Tibial nerve (tissue), 3 donors: ENCODE results near the gene USP3.

Source experiments
- POLR2A ChIP-seq, 2 donors: fragments of 450-650 bp; IDR thresholded peaks; one replicate each; pipeline ENCODE4 v1.6.1; 2017; ENCODE audit warnings: antibody characterized with exemption in 2 of 2, mild to moderate bottlenecking in 2 of 2, moderate library complexity in 2 of 2
- TF ChIP-seq, protein P1 (sequence below), 5 experiments: fragments of 200-600 bp in 3 of 5; fragments of 450-650 bp in 2 of 5; sonication (generic) in 3 of 5; IDR thresholded peaks; one replicate each; pipeline ENCODE4 v1.5.1; 2016 to 2019; ENCODE audit warnings: antibody characterized with exemption in 5 of 5, mild to moderate bottlenecking in 3 of 5, moderate library complexity in 2 of 5

DNA sequence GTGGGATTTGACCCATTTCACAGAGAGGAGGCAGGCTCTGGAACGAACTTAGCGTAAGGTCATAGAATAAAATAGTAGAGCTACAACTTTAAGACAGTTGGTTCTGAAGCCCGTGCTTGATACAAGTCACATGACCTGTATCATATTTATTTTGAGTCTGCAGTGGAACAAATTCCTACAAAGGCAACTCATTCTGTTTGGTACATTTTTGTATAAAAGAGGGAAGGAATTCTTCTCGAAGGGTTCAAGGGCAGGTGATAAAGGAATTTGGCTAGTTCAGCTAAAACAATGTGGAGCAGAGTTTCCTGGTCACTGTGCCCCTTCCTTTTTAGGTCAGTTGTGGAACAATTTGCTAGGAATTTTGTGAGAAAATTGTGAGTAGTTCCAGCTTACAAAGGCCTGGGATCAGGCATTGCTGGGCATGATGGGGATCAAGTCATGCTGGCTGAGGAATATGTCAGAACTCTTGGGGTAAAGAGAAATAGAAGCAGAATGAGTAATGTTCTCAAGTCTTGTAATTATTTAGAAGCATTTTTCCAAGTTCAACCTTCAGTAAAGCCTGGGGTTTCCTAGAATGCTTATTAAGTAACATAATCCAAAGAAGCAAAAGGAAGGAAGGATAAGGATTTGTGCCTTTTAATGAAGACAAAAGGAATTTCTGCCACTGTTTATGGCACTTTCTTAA is 19.1 kb downstream of the USP3 start:
- TF ChIP-seq, protein P1, sequence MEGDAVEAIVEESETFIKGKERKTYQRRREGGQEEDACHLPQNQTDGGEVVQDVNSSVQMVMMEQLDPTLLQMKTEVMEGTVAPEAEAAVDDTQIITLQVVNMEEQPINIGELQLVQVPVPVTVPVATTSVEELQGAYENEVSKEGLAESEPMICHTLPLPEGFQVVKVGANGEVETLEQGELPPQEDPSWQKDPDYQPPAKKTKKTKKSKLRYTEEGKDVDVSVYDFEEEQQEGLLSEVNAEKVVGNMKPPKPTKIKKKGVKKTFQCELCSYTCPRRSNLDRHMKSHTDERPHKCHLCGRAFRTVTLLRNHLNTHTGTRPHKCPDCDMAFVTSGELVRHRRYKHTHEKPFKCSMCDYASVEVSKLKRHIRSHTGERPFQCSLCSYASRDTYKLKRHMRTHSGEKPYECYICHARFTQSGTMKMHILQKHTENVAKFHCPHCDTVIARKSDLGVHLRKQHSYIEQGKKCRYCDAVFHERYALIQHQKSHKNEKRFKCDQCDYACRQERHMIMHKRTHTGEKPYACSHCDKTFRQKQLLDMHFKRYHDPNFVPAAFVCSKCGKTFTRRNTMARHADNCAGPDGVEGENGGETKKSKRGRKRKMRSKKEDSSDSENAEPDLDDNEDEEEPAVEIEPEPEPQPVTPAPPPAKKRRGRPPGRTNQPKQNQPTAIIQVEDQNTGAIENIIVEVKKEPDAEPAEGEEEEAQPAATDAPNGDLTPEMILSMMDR (IDR thresholded peaks at IDR 0.05): no peak
- TF ChIP-seq POLR2A (IDR thresholded peaks at IDR 0.05): no peak
